ENCODE results near the gene COL21A1.

Gene COL21A1

DNA sequence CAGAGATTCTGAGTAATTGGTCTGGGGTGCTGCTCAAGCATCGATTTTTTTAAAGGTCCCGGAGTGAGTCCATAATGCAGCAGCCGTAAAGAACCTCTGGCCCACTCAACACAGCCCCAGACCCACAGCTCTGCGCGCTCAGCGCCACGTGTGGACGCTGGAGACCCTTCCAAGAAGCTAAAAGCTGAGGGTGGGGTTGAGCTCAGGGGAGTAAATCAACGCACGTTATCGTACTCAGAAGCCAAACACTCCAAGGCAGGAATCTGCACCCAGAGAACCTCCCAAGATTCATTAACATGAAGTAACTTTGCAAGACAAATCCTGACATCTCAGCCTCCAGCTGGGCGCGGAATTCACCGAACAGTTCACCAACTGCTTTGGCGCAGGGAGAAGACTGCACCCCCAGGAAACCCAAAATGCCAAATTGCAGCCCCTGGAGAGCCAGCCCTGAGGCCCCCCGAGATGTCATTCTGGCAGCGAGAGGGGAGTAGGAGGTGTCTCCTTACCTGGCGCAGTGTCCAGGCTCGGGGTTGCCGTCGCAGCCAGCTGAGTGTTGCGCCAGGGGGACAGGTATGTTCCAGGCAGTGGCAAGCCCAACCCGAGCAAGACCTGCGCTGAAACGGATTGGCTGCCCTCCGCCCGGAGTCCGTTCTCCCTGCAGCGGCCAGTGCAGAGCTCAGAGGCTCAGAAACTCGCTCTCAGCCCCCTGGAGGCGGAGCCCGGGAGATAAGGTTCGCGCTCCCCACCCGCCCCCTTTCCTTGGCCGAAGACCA lies at the start of gene COL21A1 (continued):
- TF ChIP-seq, protein P1, sequence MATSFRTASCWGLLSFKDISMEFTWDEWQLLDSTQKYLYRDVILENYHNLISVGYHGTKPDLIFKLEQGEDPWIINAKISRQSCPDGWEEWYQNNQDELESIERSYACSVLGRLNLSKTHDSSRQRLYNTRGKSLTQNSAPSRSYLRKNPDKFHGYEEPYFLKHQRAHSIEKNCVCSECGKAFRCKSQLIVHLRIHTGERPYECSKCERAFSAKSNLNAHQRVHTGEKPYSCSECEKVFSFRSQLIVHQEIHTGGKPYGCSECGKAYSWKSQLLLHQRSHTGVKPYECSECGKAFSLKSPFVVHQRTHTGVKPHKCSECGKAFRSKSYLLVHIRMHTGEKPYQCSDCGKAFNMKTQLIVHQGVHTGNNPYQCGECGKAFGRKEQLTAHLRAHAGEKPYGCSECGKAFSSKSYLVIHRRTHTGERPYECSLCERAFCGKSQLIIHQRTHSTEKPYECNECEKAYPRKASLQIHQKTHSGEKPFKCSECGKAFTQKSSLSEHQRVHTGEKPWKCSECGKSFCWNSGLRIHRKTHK (tag by site-specific recombination; IDR thresholded peaks at IDR 0.05), result no peak
- TF ChIP-seq ZNF280C (tag by site-specific recombination; IDR thresholded peaks at IDR 0.05) (no peak), ZNF600 (tag by site-specific recombination; IDR thresholded peaks at IDR 0.05) (0 out of 2 replicates have a peak, but pooled peaks have one; percentile 52), SP3 (tag by site-specific recombination; IDR thresholded peaks at IDR 0.05) (0 out of 2 replicates have a peak, but pooled peaks have one; percentile 40), ZNF596 (tag by site-specific recombination; IDR thresholded peaks at IDR 0.05) (no peak), ZNF362 (tag by site-specific recombination; IDR thresholded peaks at IDR 0.05) (no peak), ZBTB17 (tag by site-specific recombination; IDR thresholded peaks at IDR 0.05) (peak; percentile 95), ZIC2 (tag by site-specific recombination; IDR thresholded peaks at IDR 0.05) (peak; percentile 38; the same call in 1 of the 2 replicates), MEIS1 (CRISPR knock-in tag; IDR thresholded peaks at IDR 0.05; ENCODE audit: borderline replicate concordance) (no peak), ZNF202 (tag by site-specific recombination; IDR thresholded peaks at IDR 0.05; ENCODE audit: borderline replicate concordance) (no peak), ZSCAN18 (tag by site-specific recombination; IDR thresholded peaks at IDR 0.05) (no peak), SP2 (tag by site-specific recombination; IDR thresholded peaks at IDR 0.05) (peak; percentile 54), PATZ1 (tag by site-specific recombination; IDR thresholded peaks at IDR 0.05) (peak; percentile 76), ZNF473 (tag by site-specific recombination; IDR thresholded peaks at IDR 0.05) (no peak), ZNF223 (tag by site-specific recombination; IDR thresholded peaks at IDR 0.05) (no peak), ZBTB8A (tag by site-specific recombination; IDR thresholded peaks at IDR 0.05) (peak; percentile 13; the same call in 1 of the 2 replicates), TSHZ1 (tag by site-specific recombination; IDR thresholded peaks at IDR 0.05; ENCODE audit: borderline replicate concordance) (no peak), TRIM28 (IDR thresholded peaks at IDR 0.05; ENCODE audit: borderline replicate concordance, low read length) (no peak), ZBTB21 (tag by site-specific recombination; IDR thresholded peaks at IDR 0.05) (no peak), ZNF768 (tag by site-specific recombination; IDR thresholded peaks at IDR 0.05) (no peak)
- TF ChIP-seq, protein P2, sequence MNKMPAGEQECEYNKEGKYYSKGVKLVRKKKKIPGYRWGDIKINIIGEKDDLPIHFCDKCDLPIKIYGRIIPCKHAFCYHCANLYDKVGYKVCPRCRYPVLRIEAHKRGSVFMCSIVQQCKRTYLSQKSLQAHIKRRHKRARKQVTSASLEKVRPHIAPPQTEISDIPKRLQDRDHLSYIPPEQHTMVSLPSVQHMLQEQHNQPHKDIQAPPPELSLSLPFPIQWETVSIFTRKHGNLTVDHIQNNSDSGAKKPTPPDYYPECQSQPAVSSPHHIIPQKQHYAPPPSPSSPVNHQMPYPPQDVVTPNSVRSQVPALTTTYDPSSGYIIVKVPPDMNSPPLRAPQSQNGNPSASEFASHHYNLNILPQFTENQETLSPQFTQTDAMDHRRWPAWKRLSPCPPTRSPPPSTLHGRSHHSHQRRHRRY (tag by site-specific recombination; IDR thresholded peaks at IDR 0.05), result no peak
- TF ChIP-seq, protein P3, sequence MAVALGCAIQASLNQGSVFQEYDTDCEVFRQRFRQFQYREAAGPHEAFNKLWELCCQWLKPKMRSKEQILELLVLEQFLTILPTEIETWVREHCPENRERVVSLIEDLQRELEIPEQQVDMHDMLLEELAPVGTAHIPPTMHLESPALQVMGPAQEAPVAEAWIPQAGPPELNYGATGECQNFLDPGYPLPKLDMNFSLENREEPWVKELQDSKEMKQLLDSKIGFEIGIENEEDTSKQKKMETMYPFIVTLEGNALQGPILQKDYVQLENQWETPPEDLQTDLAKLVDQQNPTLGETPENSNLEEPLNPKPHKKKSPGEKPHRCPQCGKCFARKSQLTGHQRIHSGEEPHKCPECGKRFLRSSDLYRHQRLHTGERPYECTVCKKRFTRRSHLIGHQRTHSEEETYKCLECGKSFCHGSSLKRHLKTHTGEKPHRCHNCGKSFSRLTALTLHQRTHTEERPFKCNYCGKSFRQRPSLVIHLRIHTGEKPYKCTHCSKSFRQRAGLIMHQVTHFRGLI (tag by site-specific recombination; IDR thresholded peaks at IDR 0.05), result peak; percentile 96

Measured in HEK293 (cell line).